Ishikawa (cell line): Measurements from ENCODE around the gene ESF1.

Source experiments
- FOXM1 ChIP-seq: IDR thresholded peaks from 2 replicates; pipeline ENCODE4 v1.6.1; 2012; ENCODE audit warnings: low read depth, borderline replicate concordance
- NFIC ChIP-seq: IDR thresholded peaks from 2 replicates; pipeline ENCODE4 v1.6.1; 2012

- TF ChIP-seq FOXM1: no peak
- TF ChIP-seq NFIC: no peak
Observed at GRCh38 chr20:13753436-13754036, 31.2 kb downstream of the ESF1 start.
